HG03457 (cell line): ENCODE measurements around the gene MECR.
"Not testable (repeated sequence)": the region's sequence is repeated elsewhere in the genome, so short reads cannot be mapped to it uniquely, and the experiment has no call there.

Experiments used
- ATAC-seq: cut with Tn5 transposase; IDR thresholded peaks from one replicate; pipeline ENCODE4 v1.9.1; 2021; ENCODE audit warnings: moderate number of reproducible peaks; ENCODE audit not compliant: unreplicated experiment

Gene MECR

GRCh38 chr1:29236712-29237128 is 6.0 kb upstream of the MECR start:
- ATAC-seq: no peak

GRCh38 chr1:29235955-29236711 is 5.4 kb upstream of the MECR start, which contains the start of gene PTPRU:
Gene PTPRU, plus strand, starts transcription at chr1:29236522. Its CDS starts 123 bp downstream, at chr1:29236645.
- ATAC-seq: peak; percentile 52

GRCh38 chr1:29234881-29235280 is 4.1 kb upstream of the MECR start:
- not testable (repeated sequence) for ATAC-seq

DNA sequence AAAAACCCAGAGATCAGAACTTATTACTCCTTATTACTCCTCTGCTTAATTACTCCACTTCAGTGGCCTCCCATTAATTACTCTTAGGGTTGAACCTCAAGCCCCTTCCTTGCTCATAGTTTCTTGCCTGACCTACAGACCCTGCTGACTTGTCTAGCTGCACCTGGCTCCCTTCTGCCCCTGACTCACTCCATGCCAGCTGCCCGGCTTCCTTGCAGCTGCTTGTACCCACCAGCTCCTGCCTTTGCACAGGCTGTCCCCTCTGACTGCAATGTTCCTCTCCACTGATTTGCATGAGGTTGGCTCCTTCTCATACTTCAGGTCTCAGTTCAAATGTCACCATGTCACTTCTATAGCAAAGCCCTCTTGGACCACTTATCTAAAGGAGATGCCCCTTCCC is 3.7 kb upstream of the MECR start:
- ATAC-seq: no peak

DNA sequence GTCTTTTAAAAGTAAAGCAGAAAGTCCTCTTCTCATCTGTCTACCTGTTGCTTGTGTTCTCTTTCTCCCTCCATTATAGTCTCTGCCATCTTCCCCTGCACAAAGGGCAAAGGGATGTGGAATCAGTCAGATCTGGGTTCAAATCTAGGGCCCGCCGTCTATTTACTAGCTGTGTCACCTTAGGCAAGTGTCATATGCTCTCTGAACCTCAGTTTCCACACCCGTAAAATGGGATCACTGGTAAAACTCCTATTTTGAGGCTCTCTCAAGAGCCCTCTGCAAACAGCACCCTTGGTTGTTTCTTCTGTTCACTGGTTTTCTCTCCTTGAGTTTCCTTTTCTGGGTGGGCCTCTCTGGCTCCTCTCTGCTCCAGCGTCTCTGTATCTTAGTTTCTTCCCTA is 3.0 kb upstream of the MECR start:
- no peak for ATAC-seq

DNA sequence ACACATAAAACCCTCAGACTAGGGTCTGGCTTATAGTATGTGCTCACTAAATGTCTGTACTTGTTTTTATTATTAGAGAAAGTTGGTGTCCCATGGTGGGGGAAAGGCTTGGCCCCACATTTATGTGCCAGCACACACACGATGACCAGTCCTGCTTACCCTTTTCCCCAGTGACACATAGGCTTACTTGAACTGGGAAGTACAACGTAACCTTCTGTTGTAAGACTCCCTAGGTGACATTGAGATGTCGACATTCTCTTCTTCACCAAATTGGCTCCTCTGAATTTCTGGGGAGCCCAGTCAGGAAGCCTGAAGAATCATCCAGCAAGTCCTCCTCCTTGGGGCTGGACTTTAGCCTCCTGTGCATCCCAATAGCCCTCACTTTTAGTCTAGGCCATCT is 1.7 kb upstream of the MECR start:
- ATAC-seq: no peak

- ATAC-seq: no peak
These were observed 556 bp downstream of the MECR start for GRCh38 chr1:29230204-29230552.

- ATAC-seq: no peak
These were observed 3.2 kb downstream of the MECR start for GRCh38 chr1:29227511-29227910.

- ATAC-seq: no peak
These were observed 5.4 kb downstream of the MECR start for GRCh38 chr1:29225361-29225760.

DNA sequence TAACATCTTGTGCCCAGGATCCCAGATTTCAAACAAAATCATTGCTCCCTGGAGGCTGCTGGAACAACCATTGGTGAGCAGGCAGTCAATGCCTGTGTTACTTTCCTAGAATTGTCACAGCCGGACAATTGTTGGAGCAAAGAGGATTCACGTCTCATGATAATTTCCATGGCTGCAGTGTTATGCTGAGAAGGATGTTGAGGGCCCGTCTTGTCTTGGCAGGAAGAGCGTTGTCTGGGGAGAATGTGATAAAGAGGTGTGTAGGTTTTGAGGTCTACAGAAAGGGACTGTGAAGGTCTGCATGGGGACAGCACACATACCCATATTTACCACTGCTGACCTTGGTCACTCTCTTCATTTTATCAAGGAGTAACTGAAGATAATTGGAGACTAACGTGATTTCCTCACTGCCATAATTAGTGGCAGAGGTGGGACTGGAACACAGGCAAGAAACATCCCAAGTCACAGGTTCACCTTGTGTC is 6.3 kb downstream of the MECR start:
- ATAC-seq: no peak

GRCh38 chr1:29223521-29223920 is 7.2 kb downstream of the MECR start:
- ATAC-seq: no peak

GRCh38 chr1:29222686-29223085 is 8.0 kb downstream of the MECR start:
- ATAC-seq: no peak

- ATAC-seq: not testable (repeated sequence)
These were observed 8.5 kb downstream of the MECR start for GRCh38 chr1:29222260-29222659.

DNA sequence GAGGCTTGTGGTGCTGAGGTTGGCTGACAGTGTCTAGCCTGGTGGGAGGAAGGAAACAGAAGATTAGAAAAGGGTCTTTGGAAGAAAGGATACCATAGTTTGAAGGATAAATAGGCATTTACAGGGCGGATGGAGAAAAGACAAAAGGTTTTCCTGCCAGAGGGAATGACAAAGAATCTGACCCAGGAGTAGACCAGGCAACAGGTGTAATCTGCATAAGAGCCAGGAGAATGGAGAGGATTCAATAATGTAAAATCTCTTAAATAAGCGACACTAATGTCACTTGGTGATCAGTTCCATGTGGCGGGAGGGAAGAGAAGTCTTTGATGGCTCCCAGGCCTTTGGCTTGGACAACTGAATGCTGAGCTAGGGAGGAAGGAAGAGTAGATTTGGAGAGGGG is 9.4 kb downstream of the MECR start:
- ATAC-seq: no peak

DNA sequence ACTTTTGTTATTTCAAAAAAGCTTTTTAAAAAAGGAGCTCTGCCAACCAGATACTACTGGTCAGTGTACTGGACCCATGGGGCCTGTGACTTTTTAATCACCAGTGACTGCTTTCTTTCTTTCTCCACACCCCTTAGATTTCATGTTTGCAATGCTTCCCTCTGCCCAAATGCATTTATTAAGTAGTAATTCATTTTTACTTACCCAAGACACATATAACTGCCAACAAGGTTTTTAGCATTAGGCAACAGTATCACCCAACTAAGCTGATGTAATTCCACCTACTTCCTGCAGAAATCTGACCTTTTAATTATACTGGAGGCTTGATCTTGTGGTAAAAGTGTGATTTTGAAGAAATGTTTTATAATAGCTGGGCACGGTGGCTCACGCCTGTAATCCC is 12.5 kb downstream of the MECR start:
- ATAC-seq: no peak

- ATAC-seq: no peak
These were observed 13.1 kb downstream of the MECR start for GRCh38 chr1:29217633-29218032.

DNA sequence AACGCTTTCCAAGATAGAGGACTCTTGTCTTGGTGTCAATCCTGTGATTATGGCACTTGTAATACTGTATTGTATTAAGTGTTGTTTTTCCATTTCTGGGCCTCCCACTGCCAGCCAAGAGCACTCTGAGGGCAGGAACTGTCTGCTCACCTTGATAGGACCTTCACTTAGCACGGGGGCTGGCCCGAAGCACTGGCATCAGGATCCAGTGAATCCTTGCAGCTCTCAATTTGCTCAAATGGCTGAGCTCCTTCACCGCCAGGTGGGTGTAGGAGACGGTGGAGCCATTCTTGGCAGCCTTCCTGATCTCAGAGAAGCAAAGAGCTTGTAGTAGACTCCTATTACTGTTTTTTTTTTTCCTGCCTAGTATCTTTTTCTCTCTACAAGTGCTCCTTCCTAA is 17.7 kb downstream of the MECR start:
- ATAC-seq: no peak

GRCh38 chr1:29211086-29212030 is 19.4 kb downstream of the MECR start:
- no peak for ATAC-seq

DNA sequence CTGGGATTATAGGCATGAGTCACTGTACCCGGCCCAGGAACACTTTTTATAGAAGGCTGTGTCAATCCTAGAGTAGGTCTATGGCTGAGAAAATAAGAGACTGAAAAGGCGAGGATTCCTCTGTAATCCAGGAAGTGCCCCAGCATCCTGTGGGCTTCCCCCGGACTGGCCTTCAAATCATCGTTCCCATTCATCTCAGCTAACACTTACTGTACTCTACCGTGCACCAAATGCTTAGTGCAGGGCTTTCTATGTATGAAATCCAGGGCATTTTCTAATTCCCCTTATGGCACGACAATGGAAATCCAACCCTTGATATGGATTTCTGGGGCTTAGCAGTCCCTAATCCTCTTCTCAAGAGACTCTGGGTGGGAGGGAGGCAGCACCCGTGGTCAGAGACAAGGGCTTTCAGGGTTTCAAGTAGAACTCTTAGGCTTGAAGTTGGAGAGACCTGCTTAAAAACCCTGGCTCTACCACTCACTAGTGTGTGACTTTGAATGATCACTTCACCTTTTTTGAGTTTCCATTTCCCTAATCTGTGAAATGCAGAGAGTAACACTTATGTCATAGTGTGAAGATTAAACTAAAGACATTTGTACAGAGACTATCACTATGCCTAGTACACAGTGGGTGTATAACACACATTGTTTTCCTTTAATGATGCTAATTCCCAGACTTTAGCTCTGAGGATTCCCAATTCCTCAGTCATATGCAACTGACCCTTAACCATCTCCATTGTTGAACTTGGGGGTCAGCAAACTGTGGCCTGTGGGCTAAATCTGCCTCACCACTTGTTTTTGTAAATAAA is 20.3 kb downstream of the MECR start:
- ATAC-seq: no peak

- ATAC-seq: no peak
These were observed 21.6 kb downstream of the MECR start for GRCh38 chr1:29209173-29209572.

- no peak for ATAC-seq
These were observed 22.3 kb downstream of the MECR start for GRCh38 chr1:29208442-29208841.
